Loucy (cell line): ENCODE data around the gene ATF6.

ENCODE experiments used
- H2AFZ ChIP-seq: fragments of 200-600 bp; sonication (generic); 2 replicates; pipeline ENCODE4 v1.6.0; 2016; ENCODE audit warnings: antibody characterized with exemption, mild to moderate bottlenecking, low read length, moderate library complexity
- H3F3A ChIP-seq: fragments of 200-600 bp; 2 replicates; pipeline ENCODE4 v1.6.0; 2016; ENCODE audit warnings: antibody characterized with exemption, low read depth, mild to moderate bottlenecking
- H3K27me3 ChIP-seq: fragments of 200-600 bp; sonication (generic); 2 replicates; pipeline ENCODE4 v1.6.1; 2014; ENCODE audit warnings: low read length, mild to moderate bottlenecking; ENCODE audit not compliant: insufficient read depth, poor library complexity, severe bottlenecking
- H3K36me3 ChIP-seq: fragments of 200-600 bp; sonication (generic); 2 replicates; pipeline ENCODE4 v1.6.1; 2016; ENCODE audit warnings: low read length; ENCODE audit not compliant: insufficient read depth
- H3K4me1 ChIP-seq: fragments of 200-600 bp; sonication (generic); 2 replicates; pipeline ENCODE4 v1.5.1; 2014; ENCODE audit warnings: low read length, mild to moderate bottlenecking; ENCODE audit not compliant: insufficient read depth, poor library complexity, severe bottlenecking
- H3K4me2 ChIP-seq: fragments of 200-600 bp; sonication (generic); 2 replicates; pipeline ENCODE4 v1.6.0; 2014; ENCODE audit warnings: antibody characterized with exemption, low read length, low read depth, mild to moderate bottlenecking; ENCODE audit not compliant: poor library complexity, severe bottlenecking
- H3K4me3 ChIP-seq: fragments of 200-600 bp; sonication (generic); 2 replicates; pipeline ENCODE4 v1.5.1; 2014; ENCODE audit warnings: low read length, mild to moderate bottlenecking, mixed read lengths; ENCODE audit not compliant: poor library complexity, severe bottlenecking
- H3K79me2 ChIP-seq: fragments of 200-600 bp; sonication (generic); 2 replicates; pipeline ENCODE4 v1.6.1; 2014; ENCODE audit warnings: low read length; ENCODE audit not compliant: insufficient read depth
- H3K9ac ChIP-seq: fragments of 200-600 bp; sonication (generic); 2 replicates; pipeline ENCODE4 v1.6.0; 2014; ENCODE audit warnings: mild to moderate bottlenecking, low read depth, low read length, moderate library complexity; ENCODE audit not compliant: poor library complexity, severe bottlenecking
- H3K9me2 ChIP-seq: fragments of 200-600 bp; sonication (generic); replicated peaks from 2 replicates; pipeline ENCODE4 v1.6.1; 2016; ENCODE audit warnings: low read depth, low read length, mixed read lengths
- H3K9me3 ChIP-seq: fragments of 200-600 bp; sonication (generic); 2 replicates; pipeline ENCODE4 v1.6.1; 2014; ENCODE audit warnings: mild to moderate bottlenecking, antibody characterized with exemption, low read length, low read depth; ENCODE audit not compliant: insufficient read depth
- H4K20me1 ChIP-seq: fragments of 200-600 bp; sonication (generic); 2 replicates; pipeline ENCODE4 v1.6.0; 2014; ENCODE audit warnings: antibody characterized with exemption, low read length, mild to moderate bottlenecking; ENCODE audit not compliant: insufficient read depth, poor library complexity, severe bottlenecking
- EZH2phosphoT487 ChIP-seq: fragments of 200-600 bp; IDR thresholded peaks from 2 replicates; pipeline ENCODE4 v1.6.1; 2018; ENCODE audit warnings: antibody characterized with exemption, mild to moderate bottlenecking, moderate library complexity, borderline replicate concordance
- TF ChIP-seq, protein P1 (sequence below): fragments of 200-600 bp; sonication (generic); conservative IDR thresholded peaks from 2 replicates; pipeline ENCODE4 v1.5.1; 2014; ENCODE audit warnings: mild to moderate bottlenecking, antibody characterized with exemption, low read length

The ATF6 gene

DNA sequence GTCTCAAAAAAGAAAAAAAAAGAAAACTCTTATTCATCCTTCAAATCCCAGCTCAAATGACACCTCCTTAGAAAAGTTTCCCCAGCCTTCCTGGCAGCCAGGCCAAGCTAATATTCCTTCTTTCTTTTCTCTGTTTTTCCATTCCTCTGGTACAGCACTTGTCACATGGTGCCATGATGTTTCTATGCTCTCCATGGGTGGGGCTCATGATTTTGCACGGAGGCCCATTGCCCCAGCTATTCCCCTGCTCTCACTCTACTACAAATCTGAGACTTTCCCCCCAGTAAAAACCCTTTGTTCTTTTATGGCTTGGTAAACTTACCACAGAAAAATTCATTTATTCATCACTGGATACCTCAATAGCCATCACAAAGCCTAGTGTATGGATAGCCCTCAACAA is 231.0 kb downstream of the ATF6 start:
- peaks cover 4% of the 10 kb centered on the region for H3K4me1 ChIP-seq
- no peak overlapping the region for H3K9ac ChIP-seq
- H4K20me1 ChIP-seq: no peaks in the 10 kb centered on the region
- no peaks in the 10 kb centered on the region for H3K27me3 ChIP-seq
- no peak overlapping the region for H2AFZ ChIP-seq
- H3K36me3 ChIP-seq: no peaks in the 10 kb centered on the region
- no peak overlapping the region for H3K4me3 ChIP-seq
- H3F3A ChIP-seq: no peaks in the 10 kb centered on the region
- H3K79me2 ChIP-seq: no peaks in the 10 kb centered on the region
- H3K9me2 ChIP-seq: no peaks in the 10 kb centered on the region
- TF ChIP-seq EZH2phosphoT487: no peak
- TF ChIP-seq, protein P1, sequence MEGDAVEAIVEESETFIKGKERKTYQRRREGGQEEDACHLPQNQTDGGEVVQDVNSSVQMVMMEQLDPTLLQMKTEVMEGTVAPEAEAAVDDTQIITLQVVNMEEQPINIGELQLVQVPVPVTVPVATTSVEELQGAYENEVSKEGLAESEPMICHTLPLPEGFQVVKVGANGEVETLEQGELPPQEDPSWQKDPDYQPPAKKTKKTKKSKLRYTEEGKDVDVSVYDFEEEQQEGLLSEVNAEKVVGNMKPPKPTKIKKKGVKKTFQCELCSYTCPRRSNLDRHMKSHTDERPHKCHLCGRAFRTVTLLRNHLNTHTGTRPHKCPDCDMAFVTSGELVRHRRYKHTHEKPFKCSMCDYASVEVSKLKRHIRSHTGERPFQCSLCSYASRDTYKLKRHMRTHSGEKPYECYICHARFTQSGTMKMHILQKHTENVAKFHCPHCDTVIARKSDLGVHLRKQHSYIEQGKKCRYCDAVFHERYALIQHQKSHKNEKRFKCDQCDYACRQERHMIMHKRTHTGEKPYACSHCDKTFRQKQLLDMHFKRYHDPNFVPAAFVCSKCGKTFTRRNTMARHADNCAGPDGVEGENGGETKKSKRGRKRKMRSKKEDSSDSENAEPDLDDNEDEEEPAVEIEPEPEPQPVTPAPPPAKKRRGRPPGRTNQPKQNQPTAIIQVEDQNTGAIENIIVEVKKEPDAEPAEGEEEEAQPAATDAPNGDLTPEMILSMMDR: no peak
- no peaks in the 10 kb centered on the region for H3K9me3 ChIP-seq
- no peak overlapping the region for H3K4me2 ChIP-seq

DNA sequence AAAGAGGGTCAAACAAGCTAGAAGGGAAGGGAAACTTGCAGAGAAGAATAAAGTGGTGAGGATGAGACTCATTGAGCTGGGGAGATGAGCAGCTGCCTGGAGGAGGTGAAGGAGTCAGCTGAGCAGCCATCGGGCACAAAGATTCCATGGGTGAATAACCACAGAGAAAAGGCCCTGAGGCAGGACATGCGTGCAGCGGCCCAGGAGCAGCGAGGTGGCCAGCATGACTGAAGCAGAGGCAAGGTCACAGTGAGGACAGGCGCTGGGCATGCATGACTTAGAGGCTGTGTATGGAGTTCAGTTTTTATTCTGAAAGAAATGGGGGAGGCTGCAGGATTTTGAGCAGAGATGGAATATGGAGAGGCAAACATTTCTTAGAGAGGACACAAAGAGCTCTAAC is 232.7 kb downstream of the ATF6 start:
- peaks cover 21% of the 10 kb centered on the region for H3K4me1 ChIP-seq
- H3K9me3 ChIP-seq: no peaks in the 10 kb centered on the region
- H2AFZ ChIP-seq: no peak overlapping the region
- no peaks in the 10 kb centered on the region for H3F3A ChIP-seq
- H3K27me3 ChIP-seq: no peaks in the 10 kb centered on the region
- no peaks in the 10 kb centered on the region for H4K20me1 ChIP-seq
- H3K36me3 ChIP-seq: no peaks in the 10 kb centered on the region
- no peak overlapping the region for H3K9ac ChIP-seq
- H3K79me2 ChIP-seq: no peaks in the 10 kb centered on the region
- no peak overlapping the region for H3K4me2 ChIP-seq
- TF ChIP-seq, protein P1: no peak
- TF ChIP-seq EZH2phosphoT487: no peak
- no peaks in the 10 kb centered on the region for H3K9me2 ChIP-seq
- H3K4me3 ChIP-seq: no peak overlapping the region

DNA sequence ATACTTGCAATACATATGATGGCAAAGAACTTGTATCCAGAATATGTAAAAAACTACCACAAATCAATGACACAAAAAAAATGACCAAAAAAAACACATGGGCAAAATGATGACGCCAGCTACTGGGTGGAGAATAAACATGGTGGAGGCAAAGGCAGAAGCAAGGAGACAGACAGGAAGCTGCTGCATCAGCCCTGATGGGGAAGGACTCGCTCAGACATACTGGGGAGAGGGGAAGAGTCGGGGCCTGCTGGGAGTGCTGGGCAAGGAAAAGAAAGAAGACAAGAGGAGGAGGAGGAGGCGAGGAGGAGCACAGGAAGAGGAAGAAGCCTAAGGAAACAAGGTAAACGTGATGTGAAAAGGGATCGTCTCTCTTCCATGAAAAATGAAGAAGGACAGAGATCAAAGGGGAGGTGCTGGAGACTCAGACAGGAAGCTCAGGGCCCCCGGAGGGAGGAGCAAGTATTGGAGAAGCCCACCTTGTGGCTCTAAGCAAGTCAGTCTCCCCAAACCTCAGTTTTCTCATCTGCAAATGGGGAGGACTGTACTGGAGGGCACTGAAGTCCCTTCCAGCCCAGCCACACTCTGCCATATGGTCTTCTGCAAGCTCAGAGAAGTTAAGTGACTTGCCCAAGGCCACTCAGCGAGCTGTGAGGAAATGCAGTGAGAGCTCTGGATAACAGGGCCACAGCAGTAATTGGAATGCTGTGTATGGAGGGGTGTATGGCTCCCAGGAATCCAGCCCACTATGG is 233.4 kb downstream of the ATF6 start:
- no peaks in the 10 kb centered on the region for H4K20me1 ChIP-seq
- H3K36me3 ChIP-seq: no peaks in the 10 kb centered on the region
- no peaks in the 10 kb centered on the region for H3K27me3 ChIP-seq
- H2AFZ ChIP-seq: peak overlapping the region; percentile 5; the same call in 1 of the 2 replicates
- no peak overlapping the region for H3K9ac ChIP-seq
- H3K79me2 ChIP-seq: no peaks in the 10 kb centered on the region
- no peaks in the 10 kb centered on the region for H3F3A ChIP-seq
- TF ChIP-seq, protein P1: no peak
- TF ChIP-seq EZH2phosphoT487: no peak
- H3K9me3 ChIP-seq: no peaks in the 10 kb centered on the region
- peaks cover 27% of the 10 kb centered on the region for H3K4me1 ChIP-seq
- H3K9me2 ChIP-seq: no peaks in the 10 kb centered on the region
- no peak overlapping the region for H3K4me2 ChIP-seq
- no peak overlapping the region for H3K4me3 ChIP-seq
